ENCODE results near the gene DDI1.
"Not testable (repeated sequence)": the region's sequence is repeated elsewhere in the genome, so short reads cannot be mapped to it uniquely, and the experiment has no call there.

Gene DDI1

DNA sequence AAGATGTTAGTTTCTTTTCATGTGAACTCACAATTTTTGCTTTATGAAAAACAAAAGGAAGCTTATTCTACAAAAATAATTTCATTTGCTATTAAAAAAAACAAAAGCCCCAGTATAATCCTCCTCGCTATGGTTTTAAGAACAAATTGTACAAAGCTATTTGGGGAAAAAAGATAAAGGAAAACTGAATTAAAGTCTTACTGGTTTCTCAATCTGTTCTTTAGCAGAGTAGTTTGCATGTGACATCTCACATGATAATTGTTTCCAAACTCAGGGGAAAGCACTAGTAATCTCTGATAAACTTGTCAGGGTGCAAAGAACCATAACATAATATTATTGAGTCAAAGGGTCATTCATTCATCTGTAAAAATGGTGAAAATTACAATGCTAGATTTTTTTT lies 2.9 kb upstream of the DDI1 start:
- DNase-seq = no peak
- intact Hi-C loops (cut with DNase I) = no loop called here

DNA sequence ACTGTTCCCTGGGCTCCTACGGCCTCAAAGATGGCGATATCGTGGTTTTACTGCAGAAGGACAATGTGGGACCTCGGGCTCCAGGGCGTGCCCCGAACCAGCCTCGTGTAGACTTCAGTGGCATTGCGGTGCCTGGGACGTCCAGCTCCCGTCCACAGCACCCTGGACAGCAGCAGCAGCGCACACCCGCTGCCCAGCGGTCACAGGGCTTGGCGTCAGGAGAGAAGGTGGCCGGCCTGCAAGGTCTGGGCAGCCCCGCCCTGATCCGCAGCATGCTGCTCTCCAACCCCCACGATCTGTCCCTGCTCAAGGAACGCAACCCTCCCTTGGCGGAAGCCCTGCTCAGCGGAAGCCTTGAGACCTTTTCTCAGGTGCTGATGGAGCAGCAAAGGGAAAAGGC lies 555 bp downstream of the DDI1 start:
- intact Hi-C loops (cut with DNase I) = no loop called here
- no peak for DNase-seq

DNA sequence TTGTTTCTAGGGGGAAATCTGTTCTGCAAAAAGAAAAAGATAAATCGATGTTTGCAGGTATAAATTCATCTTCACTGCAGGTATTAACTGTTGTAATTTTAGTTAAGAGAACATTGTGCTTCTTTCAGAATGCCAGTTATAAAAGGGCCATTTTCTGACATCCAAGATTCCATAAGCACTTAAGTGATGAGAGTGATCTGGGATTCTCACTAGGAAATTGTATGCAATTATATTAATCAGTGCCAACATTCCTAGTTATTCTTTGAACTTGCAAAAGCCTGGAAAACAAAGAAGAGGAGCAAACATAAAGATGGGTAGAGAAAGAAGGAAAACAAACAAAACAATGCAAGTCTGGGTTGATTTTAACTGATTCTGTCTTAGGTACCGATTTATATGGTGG lies 5.4 kb downstream of the DDI1 start:
- DNase-seq = no peak
- intact Hi-C loops (cut with DNase I) = no loop called here

GRCh38 chr11:104043142-104043541 lies 6.7 kb downstream of the DDI1 start:
- DNase-seq = no peak
- intact Hi-C loops (cut with DNase I) = no loop called here

DNA sequence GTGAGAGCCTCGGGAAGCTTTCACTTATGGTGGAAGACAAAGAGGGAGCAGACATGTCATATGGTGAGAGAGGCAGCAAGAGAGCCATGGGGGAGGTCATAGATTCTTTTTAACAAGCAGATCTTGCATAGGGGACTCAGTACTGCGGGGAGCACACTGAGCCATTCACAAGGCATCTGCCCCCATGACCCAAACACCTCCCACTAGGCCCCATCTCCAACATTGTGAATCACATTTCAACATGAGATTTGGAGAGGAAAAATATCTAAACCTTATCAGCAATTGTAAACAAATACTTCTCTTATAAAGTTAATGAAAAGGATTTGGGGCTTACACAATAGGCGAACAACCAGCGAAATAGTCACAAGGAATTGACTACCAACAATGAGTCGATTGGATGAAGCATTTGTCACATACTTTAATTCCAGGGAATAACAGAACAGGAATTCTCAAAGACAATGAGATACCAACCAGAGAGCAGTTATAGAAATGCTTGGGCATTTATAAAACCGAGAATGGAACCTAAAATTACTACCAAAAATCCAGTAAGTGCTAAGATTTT lies 7.3 kb downstream of the DDI1 start:
- intact Hi-C loops (cut with DNase I) = no loop called here
- DNase-seq = no peak

- intact Hi-C loops (cut with DNase I) = no loop called here
- DNase-seq = no peak
These were observed 9.9 kb downstream of the DDI1 start for GRCh38 chr11:104046331-104046730.

DNA sequence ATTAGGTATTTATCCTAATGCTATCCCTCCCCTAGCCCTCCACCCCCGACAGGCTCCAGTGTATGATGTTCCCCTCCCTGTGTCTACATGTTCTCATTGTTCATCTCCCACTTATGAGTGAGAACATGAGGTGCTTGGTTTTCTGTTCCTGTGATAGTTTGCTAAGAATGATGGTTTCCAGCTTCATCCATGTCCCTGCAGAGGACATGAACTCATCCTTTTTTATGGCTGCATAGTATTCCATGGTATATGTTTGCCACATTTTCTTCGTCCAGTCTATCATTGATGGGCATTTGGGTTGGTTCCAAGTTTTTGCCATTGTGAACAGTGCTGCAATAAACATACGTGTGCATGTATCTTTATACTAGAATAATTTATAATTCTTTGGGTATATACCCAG lies 10.4 kb downstream of the DDI1 start:
- DNase-seq; intact Hi-C loops (cut with DNase I): not testable (repeated sequence)

GRCh38 chr11:104049116-104049515 lies 12.7 kb downstream of the DDI1 start:
- no peak for DNase-seq
- intact Hi-C loops (cut with DNase I) = no loop called here

GRCh38 chr11:104051778-104052177 lies 15.3 kb downstream of the DDI1 start:
- intact Hi-C loops (cut with DNase I) = no loop called here
- no peak for DNase-seq

DNA sequence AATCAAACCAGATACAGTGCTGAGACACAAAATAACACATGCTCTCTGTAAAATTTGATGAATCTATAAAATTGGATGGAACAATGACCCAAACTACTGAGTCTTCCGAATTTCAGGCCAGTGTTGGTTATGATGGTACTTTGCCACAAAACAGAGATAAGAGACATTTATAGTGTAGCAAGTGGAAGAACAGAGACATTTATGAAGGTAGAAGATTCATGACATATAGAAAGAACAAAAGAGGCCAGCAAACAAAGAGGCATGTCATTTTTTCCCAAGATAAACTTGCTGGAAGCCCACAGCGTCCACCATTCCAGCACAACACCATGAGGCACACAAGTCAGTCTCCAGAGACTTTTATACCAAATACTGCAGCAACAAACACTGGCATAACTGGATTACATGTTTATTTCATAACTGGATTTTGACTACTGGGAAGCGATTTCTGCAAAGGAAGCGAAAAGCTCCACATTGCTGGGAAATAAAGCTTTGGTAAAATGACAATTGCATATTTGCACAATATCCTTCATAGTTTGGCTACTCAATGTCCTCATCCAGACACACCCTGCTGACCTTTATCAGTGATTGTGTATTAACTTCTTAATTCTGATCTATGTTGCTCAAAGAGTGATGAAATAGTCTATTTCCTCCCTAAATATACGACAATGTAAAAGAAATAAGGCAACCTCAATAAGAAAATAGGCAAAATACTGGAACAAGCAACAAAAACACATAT lies 17.5 kb downstream of the DDI1 start:
- intact Hi-C loops (cut with DNase I) = no loop called here
- DNase-seq = no peak

DNA sequence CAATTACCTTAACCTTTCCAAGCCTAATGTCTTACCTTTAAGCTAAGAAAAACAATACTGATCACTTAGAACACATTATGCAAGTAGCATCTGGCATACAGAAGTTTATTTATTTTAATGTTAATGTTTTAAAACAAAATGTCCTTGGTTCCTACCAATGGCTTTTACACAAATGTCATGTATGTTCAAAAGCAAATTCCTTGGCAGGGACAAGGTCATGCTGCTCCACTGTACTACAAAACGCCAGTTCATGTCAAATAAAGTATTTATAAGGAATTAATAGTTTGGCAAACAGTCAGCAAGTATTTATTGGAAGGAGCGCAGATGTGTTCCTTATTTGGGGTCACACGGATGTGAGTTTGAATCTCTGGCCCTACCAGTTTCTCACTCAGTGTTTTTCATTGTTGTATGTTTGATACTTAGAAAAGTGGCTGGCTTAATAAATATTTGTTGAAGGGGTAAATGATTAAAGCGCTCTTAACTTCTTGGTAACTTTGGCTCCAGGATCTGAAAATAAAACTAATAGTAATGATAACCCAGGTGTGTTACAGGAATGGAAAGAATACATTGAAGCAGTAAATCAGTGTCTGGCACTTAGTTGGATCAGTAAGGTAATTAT lies 18.6 kb downstream of the DDI1 start:
- DNase-seq = no peak
- intact Hi-C loops (cut with DNase I) = no loop called here

GRCh38 chr11:104055596-104055995 lies 19.2 kb downstream of the DDI1 start:
- intact Hi-C loops (cut with DNase I) = no loop called here
- no peak for DNase-seq

- intact Hi-C loops (cut with DNase I) = no loop called here
These were observed 21.5 kb downstream of the DDI1 start for GRCh38 chr11:104057908-104058307.

DNA sequence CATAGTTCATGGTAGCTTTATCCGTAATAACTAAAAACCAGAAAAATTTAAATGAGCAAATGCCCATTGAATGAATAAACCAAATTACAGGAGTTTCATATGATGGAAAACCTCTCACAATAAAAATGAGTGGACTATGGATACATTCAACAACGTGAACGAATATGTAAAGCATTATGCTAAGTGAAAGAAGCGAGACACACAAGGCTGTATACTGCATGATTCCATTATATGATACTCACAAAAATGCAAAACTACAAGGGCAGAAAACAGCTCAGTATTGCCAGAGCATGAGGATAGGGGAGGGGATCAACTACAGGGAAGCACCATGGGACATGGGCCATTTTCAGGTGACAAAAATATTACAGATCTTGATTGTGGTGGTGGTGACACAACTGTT lies 22.2 kb downstream of the DDI1 start:
- intact Hi-C loops (cut with DNase I) = no loop called here
- no peak for DNase-seq

More at GRCh38 chr11:104057908-104058307, 21.5 kb downstream of the DDI1 start:
- no peak for DNase-seq

DNA sequence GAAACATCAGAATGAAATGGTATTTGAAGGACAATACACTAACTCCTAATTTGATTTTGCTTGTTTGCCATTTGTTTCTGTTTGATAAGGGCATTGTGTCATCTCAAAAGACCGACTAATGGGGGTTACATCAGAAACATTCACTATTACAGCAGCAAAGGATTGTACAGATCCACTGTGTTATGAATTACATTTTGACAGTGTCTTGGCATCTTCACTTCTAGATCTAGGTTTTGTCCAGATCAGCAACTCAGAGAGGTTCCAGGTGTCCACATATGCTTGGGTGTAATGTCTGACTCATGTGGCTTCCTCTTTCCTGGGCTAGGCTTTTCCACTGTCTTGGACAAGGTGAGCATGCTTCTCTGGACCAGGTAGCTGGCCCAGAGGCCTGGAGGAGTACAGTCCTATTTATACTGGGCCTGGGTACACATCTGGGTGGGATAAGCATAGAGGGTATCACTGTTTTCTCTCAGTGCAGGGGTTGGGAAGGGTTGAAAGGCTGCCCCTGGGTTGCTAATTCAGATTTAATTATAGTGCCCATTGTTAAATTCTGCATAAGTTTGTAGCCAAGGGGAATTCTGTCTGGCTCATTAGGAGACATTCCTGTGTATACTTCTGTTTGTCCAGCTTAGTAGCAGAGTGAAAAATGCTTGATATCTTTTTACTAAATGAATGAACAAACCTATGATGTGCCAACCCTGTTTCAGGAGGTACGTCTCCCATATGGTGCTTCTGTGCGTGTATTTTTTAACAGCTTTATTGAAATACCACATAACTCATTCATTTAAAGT lies 23.8 kb downstream of the DDI1 start:
- intact Hi-C loops (cut with DNase I) = no loop called here
- no peak for DNase-seq

GRCh38 chr11:104060820-104061219 lies 24.4 kb downstream of the DDI1 start:
- intact Hi-C loops (cut with DNase I) = no loop called here
- DNase-seq = no peak

GRCh38 chr11:104061853-104062521 lies 25.5 kb downstream of the DDI1 start:
- intact Hi-C loops (cut with DNase I) = no loop called here
- no peak for DNase-seq

DNA sequence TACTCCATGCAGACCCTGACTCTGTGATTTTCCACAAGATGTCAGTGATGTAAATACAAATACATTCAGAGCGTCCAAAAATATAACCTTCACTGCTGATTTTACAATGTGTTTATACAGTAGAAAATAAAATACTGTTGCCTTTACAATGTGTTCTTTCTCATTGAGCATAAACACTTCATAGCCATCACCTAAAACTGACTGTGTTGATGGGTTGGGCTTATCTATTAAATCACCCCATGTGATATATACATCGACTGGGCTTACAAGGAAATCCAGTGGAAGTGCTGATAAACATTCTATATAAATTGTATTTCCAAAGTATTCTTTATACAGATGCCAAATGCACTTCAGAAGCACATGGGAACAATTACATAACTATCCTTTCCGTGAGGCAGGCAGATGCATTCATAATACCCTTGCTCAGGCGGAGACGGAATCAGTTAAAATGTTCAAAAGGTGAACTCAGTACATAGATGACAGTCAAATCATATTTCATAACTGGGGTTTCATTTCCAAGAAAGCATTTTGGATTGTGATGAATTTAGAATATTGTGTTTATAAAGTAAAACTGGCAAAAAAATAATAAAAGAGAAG lies 27.7 kb downstream of the DDI1 start:
- intact Hi-C loops (cut with DNase I) = no loop called here
- DNase-seq = peak in 16 of 42 donors; percentile 6 to 71 (median 26)

- DNase-seq = no peak
- intact Hi-C loops (cut with DNase I) = no loop called here
These were observed 31.1 kb downstream of the DDI1 start for GRCh38 chr11:104067534-104067933.
